Measurements from ENCODE around the gene HBP1.

GRCh38 chr7:107169120-107170050 is 582 bp downstream of the HBP1 start:
- TF ChIP-seq CTCF (IDR thresholded peaks at IDR 0.05) = no peak
- TF ChIP-seq POLR2A (IDR thresholded peaks at IDR 0.05) = peak in 1 of 4 donors; percentile 23
- TF ChIP-seq EP300 (IDR thresholded peaks at IDR 0.05) = no peak
- peak; percentile 73 to 89 (median 73) for TF ChIP-seq POLR2AphosphoS5 (IDR thresholded peaks at IDR 0.05)

Measured in stomach (tissue), 4 donors.